HG02884 (cell line): ENCODE results near the gene HNF4A.

Experiments
- ATAC-seq: cut with Tn5 transposase; IDR thresholded peaks from one replicate; pipeline ENCODE4 v1.9.1; 2021; ENCODE audit warnings: mild to moderate bottlenecking, moderate library complexity; ENCODE audit not compliant: unreplicated experiment

The HNF4A gene

DNA sequence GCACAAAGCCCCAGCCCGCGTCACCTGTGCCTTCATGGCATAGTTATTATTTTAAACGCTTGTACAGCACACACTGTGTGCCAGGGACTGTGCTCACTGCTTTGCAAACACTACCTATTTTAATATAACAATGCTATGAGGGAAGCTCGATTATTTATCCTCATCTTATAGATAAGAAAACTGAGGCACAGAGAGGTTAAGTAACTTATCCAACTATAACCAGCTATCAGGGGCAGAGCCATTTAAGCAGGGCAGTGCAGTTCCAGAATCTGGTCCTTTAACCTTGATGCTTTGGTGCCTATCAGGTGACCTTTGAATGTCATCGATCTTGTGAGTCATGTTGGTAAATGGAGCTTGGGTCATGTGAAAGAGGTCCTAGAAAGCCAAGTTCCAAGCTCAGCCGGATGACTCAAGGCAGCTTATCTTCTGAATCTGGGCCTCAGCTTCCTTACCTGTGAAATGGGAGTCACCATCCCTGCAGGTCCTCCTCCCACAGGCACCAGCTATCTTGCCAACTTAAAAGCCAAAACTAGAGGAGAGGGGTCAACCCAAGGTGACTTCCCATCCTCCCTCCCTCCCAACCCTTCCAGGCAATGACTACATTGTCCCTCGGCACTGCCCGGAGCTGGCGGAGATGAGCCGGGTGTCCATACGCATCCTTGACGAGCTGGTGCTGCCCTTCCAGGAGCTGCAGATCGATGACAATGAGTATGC, 63.8 kb downstream of the HNF4A start:
- no peak for ATAC-seq

GRCh38 chr20:44420497-44420896, 65.0 kb downstream of the HNF4A start:
- no peak for ATAC-seq

DNA sequence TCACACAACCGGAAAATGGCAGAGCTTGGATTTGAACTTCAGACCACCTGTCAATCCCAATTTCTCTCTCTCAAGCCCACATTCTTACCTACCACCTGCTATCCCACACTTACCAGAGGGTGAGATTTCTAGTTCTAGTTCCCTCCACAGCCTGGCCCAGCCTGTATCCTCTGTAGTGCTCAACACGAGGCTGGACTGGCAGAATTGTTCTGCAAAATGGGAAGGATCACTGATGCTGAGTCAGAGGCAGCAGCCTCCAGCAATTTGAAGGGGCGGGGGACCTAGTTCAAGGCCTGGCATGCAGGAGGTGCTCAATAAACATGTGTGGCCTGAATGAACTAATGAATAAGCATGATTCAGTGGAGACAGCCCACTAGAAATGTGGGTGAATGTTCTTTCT, 66.6 kb downstream of the HNF4A start:
- no peak for ATAC-seq

- no peak for ATAC-seq
These were observed 68.0 kb downstream of the HNF4A start for GRCh38 chr20:44423480-44423879.

DNA sequence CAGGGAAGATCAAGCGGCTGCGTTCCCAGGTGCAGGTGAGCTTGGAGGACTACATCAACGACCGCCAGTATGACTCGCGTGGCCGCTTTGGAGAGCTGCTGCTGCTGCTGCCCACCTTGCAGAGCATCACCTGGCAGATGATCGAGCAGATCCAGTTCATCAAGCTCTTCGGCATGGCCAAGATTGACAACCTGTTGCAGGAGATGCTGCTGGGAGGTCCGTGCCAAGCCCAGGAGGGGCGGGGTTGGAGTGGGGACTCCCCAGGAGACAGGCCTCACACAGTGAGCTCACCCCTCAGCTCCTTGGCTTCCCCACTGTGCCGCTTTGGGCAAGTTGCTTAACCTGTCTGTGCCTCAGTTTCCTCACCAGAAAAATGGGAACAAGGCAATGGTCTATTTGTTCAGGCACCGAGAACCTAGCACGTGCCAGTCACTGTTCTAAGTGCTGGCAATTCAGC, 68.6 kb downstream of the HNF4A start:
- ATAC-seq: no peak

DNA sequence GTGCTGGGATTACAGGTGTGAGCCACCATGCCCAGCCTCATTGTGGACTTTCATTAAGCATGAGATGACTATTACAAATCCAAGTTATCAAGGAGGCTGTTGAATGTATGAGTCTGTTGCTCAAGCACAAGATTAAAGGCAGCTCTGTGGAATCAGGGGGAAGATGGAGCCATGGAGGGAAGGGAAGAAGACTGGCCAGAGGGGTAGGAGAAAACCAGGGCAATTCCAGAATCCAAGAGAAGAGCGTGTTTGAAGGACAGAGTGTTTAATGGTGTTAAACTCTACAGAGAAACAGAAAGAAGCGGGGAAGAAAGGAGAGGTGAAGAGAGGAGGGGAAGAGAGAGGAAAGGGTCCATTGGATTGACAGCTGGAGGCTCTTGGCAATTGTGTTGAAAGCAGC, 70.4 kb downstream of the HNF4A start:
- ATAC-seq: no peak

GRCh38 chr20:44426879-44427790, 71.6 kb downstream of the HNF4A start:
- ATAC-seq: no peak

GRCh38 chr20:44427804-44428173, 72.3 kb downstream of the HNF4A start:
- no peak for ATAC-seq

- ATAC-seq: no peak
These were observed 72.9 kb downstream of the HNF4A start for GRCh38 chr20:44428174-44429016.

DNA sequence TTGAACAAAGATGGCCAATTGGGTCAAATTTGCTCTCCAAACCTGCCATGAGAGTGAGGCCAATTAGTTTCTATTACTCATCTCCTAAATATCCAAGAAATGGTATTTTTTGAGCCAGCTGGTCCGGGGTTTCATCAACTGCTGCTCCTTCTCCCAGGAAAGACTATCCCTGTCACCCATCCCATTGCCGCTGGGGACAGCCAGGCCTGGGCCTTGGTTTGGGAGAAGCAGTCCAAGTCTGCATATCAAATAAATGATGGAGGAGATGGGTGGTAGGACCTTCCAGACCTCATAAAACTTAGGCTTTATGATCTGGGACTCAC, 73.5 kb downstream of the HNF4A start:
- no peak for ATAC-seq

DNA sequence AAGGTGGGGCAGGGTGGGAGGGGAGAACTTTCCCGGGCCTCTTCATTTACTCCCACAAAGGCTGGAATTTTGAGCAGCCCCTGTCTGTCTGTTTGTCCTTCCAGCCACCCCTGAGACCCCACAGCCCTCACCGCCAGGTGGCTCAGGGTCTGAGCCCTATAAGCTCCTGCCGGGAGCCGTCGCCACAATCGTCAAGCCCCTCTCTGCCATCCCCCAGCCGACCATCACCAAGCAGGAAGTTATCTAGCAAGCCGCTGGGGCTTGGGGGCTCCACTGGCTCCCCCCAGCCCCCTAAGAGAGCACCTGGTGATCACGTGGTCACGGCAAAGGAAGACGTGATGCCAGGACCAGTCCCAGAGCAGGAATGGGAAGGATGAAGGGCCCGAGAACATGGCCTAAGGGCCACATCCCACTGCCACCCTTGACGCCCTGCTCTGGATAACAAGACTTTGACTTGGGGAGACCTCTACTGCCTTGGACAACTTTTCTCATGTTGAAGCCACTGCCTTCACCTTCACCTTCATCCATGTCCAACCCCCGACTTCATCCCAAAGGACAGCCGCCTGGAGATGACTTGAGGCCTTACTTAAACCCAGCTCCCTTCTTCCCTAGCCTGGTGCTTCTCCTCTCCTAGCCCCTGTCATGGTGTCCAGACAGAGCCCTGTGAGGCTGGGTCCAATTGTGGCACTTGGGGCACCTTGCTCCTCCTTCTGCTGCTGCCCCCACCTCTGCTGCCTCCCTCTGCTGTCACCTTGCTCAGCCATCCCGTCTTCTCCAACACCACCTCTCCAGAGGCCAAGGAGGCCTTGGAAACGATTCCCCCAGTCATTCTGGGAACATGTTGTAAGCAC, 74.1 kb downstream of the HNF4A start:
- no peak for ATAC-seq

- ATAC-seq: no peak
These were observed 75.0 kb downstream of the HNF4A start for GRCh38 chr20:44430270-44431065.

- no peak for ATAC-seq
These were observed 75.6 kb downstream of the HNF4A start for GRCh38 chr20:44431118-44431501.

- no peak for ATAC-seq
These were observed 76.2 kb downstream of the HNF4A start for GRCh38 chr20:44431502-44432234.

DNA sequence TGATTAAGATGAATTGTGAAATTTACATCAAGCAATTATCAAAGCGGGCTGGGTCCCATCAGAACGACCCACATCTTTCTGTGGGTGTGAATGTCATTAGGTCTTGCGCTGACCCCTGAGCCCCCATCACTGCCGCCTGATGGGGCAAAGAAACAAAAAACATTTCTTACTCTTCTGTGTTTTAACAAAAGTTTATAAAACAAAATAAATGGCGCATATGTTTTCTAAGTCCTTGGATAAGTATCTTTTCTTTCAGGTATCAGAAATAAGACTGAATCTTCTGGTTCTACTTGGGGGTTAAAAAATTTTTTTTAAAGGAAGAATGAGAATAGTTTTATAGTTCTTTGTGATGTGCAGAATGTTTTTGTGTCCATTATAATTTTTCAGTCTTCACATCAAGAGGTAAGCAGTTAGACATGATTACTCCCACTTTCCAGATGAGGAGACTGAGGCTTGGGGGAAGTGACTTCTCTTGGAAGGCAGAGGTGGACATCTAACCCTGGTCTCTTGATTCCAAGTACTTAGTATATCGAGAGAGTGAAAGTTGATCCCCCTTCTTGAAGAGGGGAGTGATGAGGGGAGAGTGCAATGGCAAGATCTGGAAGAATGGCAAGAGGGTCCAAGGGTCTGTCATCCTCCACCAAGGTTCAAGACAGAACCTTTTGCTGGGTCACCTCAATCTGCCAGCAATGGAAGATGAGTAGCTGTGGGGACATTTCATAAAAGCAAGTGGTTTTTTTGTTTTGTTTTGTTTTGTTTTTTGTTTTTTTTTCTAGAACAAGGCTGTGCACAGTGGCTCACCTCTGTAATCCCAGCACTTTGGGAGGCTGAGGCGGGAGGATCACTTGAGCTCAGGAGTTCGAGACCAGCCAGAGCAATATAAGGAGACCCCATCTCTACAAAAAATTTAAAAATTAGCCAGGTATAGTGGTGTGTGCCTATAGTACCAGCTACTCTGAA, 77.4 kb downstream of the HNF4A start:
- no peak for ATAC-seq

- no peak for ATAC-seq
These were observed 78.4 kb downstream of the HNF4A start for GRCh38 chr20:44433751-44434538.
